HT1080 (cell line): ENCODE measurements around the gene CNOT8. TPM values are rescaled to one million over a fixed set of nuclear protein-coding genes. Genes with fewer than 3 reads are reported as not detected.
"Not testable (repeated sequence)": the region's sequence is repeated elsewhere in the genome, so short reads cannot be mapped to it uniquely, and the experiment has no call there.

Source experiments
- DNase-seq: peaks from one replicate; pipeline ENCODE4 v3.0.0-alpha.2; 2015; ENCODE audit warnings: low read depth
- polyA plus RNA-seq, 2 experiments: library from polyadenylated mRNA; depleted of rRNA; stranded (reverse); fragments of >200 nt; gene quantifications; 2 replicates each; pipeline ENCODE4 v1.2.3, GENCODE V29; 2015
- total RNA-seq: library from RNA; depleted of rRNA; stranded (reverse); fragments of >200 nt; shearing (Covaris generic); gene quantifications from 2 replicates; pipeline ENCODE4 v1.2.3, GENCODE V29; 2014; rRNA removed

Gene CNOT8
- 40.0 and 52.5 TPM in 2 replicates for total RNA-seq
- 55.5 and 57.8 TPM in 2 replicates for polyA plus RNA-seq (2015; cell fraction: cytosol; rRNA removed)
- polyA plus RNA-seq (2015; cell fraction: nucleus; rRNA removed): 55.3 and 57.5 TPM in 2 replicates

DNA sequence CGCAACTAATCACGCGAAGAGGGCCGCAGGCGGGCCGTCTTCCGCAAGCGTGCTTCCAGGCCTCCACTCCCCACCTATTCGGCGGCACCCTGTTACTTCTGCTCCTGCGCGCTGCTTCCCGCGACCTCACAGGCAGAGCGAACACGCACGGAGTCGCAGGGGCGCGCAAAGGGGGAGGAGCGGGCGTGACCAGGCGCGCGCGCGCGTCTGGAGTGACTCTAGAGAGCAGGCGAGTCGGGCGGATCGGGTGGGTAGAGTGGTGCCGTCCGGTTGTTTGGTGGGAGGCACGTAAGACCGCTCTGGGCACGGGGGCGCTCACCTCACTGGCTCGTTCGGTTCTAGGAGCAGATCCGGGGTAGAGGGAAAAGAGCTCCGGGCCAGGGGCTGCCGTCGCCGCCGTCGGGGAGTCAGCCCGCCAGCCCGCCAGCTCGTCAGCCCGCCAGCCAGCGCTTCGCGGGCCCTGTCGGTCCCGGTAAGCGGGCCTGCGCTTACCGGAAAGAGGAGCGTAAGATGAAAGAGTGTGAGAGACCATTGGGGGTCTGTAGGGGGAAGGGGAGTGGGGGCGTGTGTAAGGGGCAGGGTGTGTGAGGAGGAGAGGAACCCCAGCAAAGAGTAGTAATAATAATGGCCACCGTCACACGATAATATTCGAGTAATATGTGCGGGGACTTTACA, at the start of gene CNOT8:
TSS of gene CNOT8 (plus strand) at position 331 of the 675 bp plus-strand sequence. CDS start 4,652 bp downstream, outside the sequence.
- DNase-seq: peak; percentile 98

GRCh38 chr5:154811239-154811638, 47.2 kb upstream of the CNOT8 start:
- DNase-seq: no peak

DNA sequence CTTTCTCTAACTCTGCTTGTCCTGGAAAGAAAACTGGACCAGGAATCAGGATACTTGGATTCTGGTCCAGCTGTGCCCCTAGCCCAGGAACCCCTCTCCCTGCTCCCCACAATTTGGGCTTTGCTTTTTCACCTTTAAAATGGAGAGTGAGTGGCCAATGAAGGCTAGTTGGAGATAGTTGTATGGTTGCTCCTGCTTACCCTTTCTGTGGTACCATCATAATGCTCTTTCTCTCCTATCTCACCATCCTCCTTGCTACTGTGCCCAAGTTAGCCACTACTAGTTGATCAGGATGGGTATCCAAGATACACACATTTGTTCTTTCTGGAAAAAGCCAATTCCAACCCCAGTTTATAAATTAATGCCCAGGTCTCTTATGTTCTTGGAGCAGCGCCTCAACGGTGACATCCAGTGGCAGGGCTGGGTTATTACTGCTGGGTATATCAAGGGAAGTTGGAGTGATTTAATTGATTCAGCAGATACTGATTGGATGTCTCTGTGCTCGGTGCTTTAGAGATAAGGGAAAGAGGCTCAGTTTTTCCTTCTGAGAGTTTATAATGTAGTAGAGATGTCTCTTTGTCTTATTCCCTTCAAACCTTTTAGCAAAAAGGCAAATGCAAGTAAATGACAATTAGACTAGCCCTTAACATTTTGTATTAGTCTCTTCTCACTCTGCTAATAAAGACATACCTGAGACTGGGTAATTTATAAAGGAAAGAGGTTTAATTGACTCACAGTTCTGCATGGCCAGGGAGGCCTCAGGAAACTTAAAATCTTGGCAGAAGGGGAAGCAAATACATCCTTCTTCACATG, 46.6 kb upstream of the CNOT8 start:
- peak; percentile 53 for DNase-seq

GRCh38 chr5:154813158-154813557, 45.3 kb upstream of the CNOT8 start:
- no peak for DNase-seq

GRCh38 chr5:154813736-154814135, 44.7 kb upstream of the CNOT8 start:
- no peak for DNase-seq

GRCh38 chr5:154815025-154815424, 43.4 kb upstream of the CNOT8 start:
- no peak for DNase-seq

- no peak for DNase-seq
Observed at GRCh38 chr5:154815684-154816247, 42.7 kb upstream of the CNOT8 start.

DNA sequence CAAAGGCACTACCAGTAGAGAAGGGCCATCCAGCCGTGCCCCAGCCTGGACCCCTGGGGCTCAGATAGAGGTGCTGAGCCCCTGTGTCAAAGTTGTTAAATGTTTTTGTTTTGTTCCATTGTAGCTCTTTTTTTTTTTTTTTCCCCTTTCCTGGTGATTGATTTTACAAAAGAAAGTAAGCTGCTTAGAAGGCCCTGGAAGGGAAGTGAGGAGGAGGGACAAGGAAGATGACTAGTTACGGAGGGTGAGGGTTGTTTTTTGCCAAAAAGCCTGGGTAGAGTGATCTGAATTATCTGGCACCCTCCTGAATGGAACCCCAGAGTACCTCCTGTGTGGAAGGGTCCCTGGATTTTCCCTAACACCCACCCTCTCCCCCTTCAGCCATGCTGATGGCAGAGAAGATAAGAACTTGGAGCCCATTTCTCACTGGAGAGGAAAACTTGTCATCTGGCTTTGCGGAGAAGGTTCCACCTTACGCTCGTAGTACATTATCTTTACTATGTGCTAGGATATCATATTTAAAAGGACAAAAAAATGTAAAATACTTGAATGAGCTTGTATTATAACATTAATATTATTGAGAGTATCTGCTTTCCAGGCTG, 41.4 kb upstream of the CNOT8 start:
- DNase-seq: no peak

- DNase-seq: no peak
Observed at GRCh38 chr5:154817815-154818214, 40.6 kb upstream of the CNOT8 start.

DNA sequence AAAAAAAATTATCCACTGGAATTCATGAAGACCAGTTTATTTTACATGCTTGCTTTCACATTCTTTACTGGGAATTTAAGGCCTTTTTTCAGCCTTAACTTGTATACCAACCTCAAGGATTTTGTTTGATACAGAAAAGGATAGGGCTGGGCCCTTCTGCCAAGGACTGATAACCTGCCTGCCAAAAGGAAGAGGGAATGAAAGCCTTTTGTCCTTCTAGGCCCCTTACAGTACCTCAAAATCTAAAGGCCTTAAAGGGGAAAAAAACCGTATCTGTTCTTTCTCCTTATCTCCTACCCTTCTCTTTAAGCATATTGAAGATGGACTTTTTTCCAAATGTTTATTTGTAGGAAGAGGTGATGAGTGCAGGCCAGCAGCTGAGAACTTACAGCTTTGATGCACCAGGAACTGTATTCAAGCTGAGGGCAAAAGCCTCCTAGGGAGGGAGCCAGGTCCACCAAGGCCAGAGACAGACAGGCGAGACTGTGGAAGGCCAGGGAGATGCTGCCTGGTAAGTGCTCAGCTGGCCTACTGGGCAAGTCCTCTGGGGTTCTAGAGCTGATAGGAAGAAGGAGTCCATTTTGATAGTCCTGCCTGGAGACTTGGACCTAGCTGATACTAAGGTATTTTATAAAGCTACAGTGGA, 39.8 kb upstream of the CNOT8 start:
- no peak for DNase-seq

- no peak for DNase-seq
Observed at GRCh38 chr5:154819546-154819945, 38.9 kb upstream of the CNOT8 start.

DNA sequence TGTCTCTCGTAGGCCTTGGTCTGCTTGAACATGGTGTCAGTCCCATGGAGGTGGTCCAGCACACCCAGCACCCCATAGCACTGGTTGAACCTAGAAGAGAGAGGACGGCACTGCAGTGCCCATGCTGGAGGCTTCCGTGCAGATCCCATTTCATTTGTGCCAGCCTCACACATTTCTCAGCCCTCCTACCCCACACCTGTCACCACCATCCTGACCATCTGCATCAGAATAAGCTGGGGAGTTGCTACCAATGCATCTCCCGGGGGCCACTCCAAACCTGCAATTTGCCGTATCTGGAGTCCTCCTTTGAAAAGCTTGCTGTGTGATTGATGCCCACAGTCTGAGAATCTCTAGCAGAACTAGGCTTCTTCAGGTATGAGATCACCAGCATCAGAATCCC, 38.0 kb upstream of the CNOT8 start:
- no peak for DNase-seq

DNA sequence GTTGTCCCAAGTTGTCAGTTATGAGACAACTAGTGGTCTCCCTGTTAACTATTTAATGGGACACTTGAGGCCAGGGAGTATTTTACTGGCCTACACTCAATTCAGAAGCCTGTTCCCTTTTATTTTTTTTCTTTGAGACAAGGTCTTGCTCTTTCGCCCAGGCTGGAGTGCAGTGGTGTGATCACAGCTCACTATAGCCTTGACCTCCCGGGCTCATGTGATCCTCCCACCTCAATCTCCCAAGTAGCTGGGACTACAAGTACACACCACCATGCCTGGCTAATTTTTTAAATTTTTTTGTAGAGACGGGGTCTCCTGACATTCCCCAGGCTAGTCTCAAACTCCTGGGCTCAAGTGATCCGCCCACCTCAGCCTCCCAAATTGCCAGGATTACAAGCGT, 35.5 kb upstream of the CNOT8 start:
- not testable (repeated sequence) for DNase-seq

- DNase-seq: no peak
Observed at GRCh38 chr5:154823605-154824004, 34.8 kb upstream of the CNOT8 start.

DNA sequence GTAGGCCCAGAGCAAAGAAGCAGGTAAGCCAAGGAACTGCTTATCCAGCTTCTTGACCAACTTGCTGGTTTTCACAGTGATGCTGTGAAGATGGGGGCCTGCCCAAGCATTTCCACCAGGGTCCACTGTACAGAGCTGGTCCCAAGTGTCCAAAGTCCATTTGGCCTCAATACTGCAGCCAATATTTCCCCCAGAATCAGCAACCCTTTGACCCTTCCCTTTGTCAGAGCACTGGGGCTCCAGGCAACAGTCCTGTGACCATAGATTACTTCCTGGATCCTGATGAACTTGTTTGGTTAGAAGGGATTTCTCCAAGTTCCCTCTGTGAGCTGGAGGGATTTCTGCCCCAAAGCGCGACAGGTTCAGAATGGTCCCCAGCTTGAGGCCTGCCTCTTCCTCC, 34.4 kb upstream of the CNOT8 start:
- no peak for DNase-seq

DNA sequence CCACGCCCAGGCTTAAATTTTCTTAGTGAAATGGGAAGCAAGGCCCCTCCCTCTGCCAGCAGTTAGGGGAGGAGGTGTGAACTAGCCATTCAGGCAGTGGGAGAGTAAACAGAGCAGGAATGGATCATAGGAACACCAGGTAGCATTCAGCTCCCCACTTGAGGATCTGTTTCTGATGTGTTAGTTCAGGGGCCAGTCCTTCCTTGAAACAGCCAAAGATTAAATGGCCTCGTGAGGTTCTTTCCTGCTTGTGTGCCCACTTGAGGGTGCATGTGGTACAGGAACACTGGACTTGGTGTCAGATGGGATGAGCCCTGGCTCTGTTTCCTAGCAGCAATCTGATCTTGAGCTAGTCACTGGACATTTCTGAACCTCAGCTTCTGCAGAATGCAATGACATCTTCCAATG, 29.2 kb upstream of the CNOT8 start:
- peak; percentile 50 for DNase-seq

GRCh38 chr5:154829589-154830218, 28.7 kb upstream of the CNOT8 start:
- DNase-seq: peak; percentile 93

DNA sequence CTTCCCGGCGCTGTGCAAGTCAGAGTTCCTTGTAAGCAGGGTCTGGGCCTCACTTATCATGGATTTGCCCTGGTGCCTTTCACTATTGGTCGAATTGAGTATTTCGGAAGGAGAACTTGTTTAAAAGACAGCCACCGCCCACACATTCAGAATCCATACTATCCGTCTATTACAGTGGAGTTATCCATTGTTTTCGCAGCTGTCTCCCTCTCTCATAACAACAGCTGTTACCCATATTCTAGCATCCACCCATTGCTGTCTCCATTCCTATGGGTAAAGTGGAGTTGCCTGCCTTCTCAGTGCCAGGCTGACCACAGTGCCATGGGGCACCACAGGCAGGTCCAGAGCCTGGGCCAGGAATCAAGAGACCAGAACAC, 28.2 kb upstream of the CNOT8 start:
- no peak for DNase-seq

GRCh38 chr5:154830596-154830995, 27.8 kb upstream of the CNOT8 start:
- DNase-seq: no peak

DNA sequence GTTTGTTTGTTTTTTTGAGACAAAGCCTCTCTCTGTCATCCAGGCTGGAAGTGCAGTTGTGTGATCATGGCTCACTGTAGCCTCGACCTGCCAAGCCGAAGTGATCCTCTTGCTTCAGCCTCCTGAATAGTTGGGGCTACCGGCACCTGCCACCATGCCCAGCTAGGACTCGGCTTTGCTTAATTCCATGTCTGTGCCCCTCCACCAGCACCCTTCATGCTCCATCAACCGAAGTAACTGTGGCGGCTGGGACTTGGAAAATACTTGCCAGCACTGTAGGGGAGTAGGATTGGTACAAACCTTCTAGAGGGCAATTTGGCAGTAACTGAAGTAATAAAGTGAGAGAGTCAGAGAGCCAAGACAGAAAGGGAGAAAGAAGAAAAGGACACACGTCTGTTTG, 27.0 kb upstream of the CNOT8 start:
- DNase-seq: no peak

DNA sequence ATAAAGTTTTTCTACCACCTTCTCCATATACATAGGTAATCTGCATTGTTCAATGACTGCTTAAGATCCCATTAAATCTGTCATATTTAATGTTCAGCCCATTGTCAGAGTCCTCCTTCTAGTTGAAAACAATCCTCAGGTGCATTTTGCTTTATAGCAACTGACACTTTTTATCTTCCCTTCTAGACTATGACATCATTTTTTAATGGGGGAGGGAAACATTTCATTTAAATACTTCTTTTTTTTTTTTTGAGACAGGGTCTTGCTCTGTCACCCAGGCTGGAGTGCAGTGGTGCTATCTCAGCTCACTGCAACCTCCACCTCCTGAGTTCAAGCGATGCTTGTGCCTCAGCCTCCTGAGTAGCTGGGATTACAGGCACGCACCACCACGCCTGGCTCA, 25.6 kb upstream of the CNOT8 start:
- not testable (repeated sequence) for DNase-seq
